Keratinocyte (primary cell): ENCODE data around the gene CCDC194. TPM values are rescaled to one million over a fixed set of nuclear protein-coding genes. Genes with fewer than 3 reads are reported as not detected.

Source experiments
- DNase-seq: peaks from one replicate; pipeline ENCODE4 v3.0.0-alpha.2; 2011; ENCODE audit warnings: low read depth, missing footprints, low spot score
- FAIRE-seq: peaks from 2 replicates; lab custom pipeline; 2011; peaks lifted over from hg19 to GRCh38; lab: Jason Lieb, UNC
- H2AFZ ChIP-seq: 2 replicates; pipeline ENCODE4 v1.6.0; 2012; ENCODE audit warnings: low read length, control low read depth, inconsistent platforms; ENCODE audit not compliant: control insufficient read depth
- H3K27ac ChIP-seq: 2 replicates; pipeline ENCODE4 v1.5.1; 2011; ENCODE audit warnings: low read length; ENCODE audit not compliant: control insufficient read depth, insufficient read depth
- H3K27me3 ChIP-seq: 3 replicates; pipeline ENCODE4 v1.6.0; 2011; ENCODE audit warnings: low read length; ENCODE audit not compliant: control insufficient read depth, insufficient read depth; ENCODE audit errors: extremely low read depth
- H3K36me3 ChIP-seq, 2 experiments: 2 replicates in 1 of 2; 3 replicates in 1 of 2; pipeline ENCODE4 v1.5.1; 2011; ENCODE audit warnings: low read length in 2 of 2, mild to moderate bottlenecking in 1 of 2; ENCODE audit not compliant: control insufficient read depth in 2 of 2, insufficient read depth in 2 of 2; ENCODE audit errors: extremely low read depth in 1 of 2
- H3K4me1 ChIP-seq: 3 replicates; pipeline ENCODE4 v1.5.1; 2011; ENCODE audit warnings: low read length; ENCODE audit not compliant: control insufficient read depth, insufficient read depth; ENCODE audit errors: extremely low read depth
- H3K4me2 ChIP-seq: 3 replicates; pipeline ENCODE4 v1.6.0; 2011; ENCODE audit warnings: low read depth, low read length; ENCODE audit not compliant: control insufficient read depth, insufficient read depth; ENCODE audit errors: extremely low read depth
- H3K4me3 ChIP-seq, 3 experiments: fragments of 200-600 bp in 1 of 3; sonication (generic) in 1 of 3; 2 replicates in 2 of 3; 3 replicates in 1 of 3; pipeline ENCODE4 v1.5.1; 2011 to 2016; ENCODE audit warnings: low read length in 3 of 3, mild to moderate bottlenecking in 3 of 3, control low read depth in 2 of 3, inconsistent platforms in 1 of 3, low read depth in 1 of 3, mixed read lengths in 1 of 3, mixed run types in 1 of 3, moderate library complexity in 1 of 3; ENCODE audit not compliant: control insufficient read depth in 2 of 3, insufficient read depth in 2 of 3; ENCODE audit errors: extremely low read depth in 1 of 3
- H3K79me2 ChIP-seq: 2 replicates; pipeline ENCODE4 v1.6.0; 2012; ENCODE audit warnings: low read length; ENCODE audit not compliant: control insufficient read depth, insufficient read depth
- H3K9ac ChIP-seq: 3 replicates; pipeline ENCODE4 v1.6.0; 2011; ENCODE audit warnings: low read length; ENCODE audit not compliant: control insufficient read depth, insufficient read depth; ENCODE audit errors: extremely low read depth
- H3K9me1 ChIP-seq: 3 replicates; pipeline ENCODE4 v1.6.0; 2011; ENCODE audit warnings: low read length; ENCODE audit not compliant: control insufficient read depth, insufficient read depth; ENCODE audit errors: extremely low read depth
- H3K9me3 ChIP-seq: 2 replicates; pipeline ENCODE4 v1.5.1; 2012; ENCODE audit warnings: low read depth, low read length; ENCODE audit not compliant: control insufficient read depth
- H4K20me1 ChIP-seq: 3 replicates; pipeline ENCODE4 v1.6.0; 2011; ENCODE audit warnings: low read length; ENCODE audit not compliant: control insufficient read depth, insufficient read depth; ENCODE audit errors: extremely low read depth
- EZH2 ChIP-seq: IDR thresholded peaks from one replicate; pipeline ENCODE4 v1.6.1; 2012; ENCODE audit warnings: inconsistent platforms, mild to moderate bottlenecking, low read length, moderate library complexity
- dilution Hi-C: fragments of 300-500 bp; cut with MboI; formaldehyde crosslinking; loops from one replicate; pipeline ENCODE4 v1.7.0; 2020; ENCODE audit warnings: low sequenced_read_pairs; ENCODE audit not compliant: extremely low pct_ligation_motif_present
- polyA plus RNA-seq, 5 experiments: library from polyadenylated mRNA; depleted of rRNA in 3 of 5; stranded (reverse) in 3 of 5; stranded (forward) in 1 of 5; unstranded in 1 of 5; fragments of >200 nt; gene quantifications; 1 replicate in 1 of 5; 2 replicates in 3 of 5; 3 replicates in 1 of 5; pipeline versions ENCODE4 v1.2.1 to v1.2.3, GENCODE V29; 2011 to 2012; ENCODE audit warnings: missing spikeins in 2 of 5, low read depth in 1 of 5, low replicate concordance in 1 of 5
- TF ChIP-seq, protein P1 (sequence below), 3 experiments: IDR thresholded peaks in 1 of 3; conservative IDR thresholded peaks in 1 of 3; optimal IDR thresholded peaks in 1 of 3; 2 replicates in 2 of 3; 3 replicates in 1 of 3; pipeline versions ENCODE3 to v1.5.1; 2011; ENCODE audit warnings: low read length in 3 of 3, mild to moderate bottlenecking in 3 of 3, moderate library complexity in 2 of 3, control low read depth in 1 of 3, inconsistent platforms in 1 of 3; ENCODE audit not compliant: insufficient read depth in 2 of 3; ENCODE audit errors: extremely low read depth in 1 of 3

Gene CCDC194
- polyA plus RNA-seq, 1 donor (not counting 4 experiments of a cell fraction or from before 2014, with no cell fraction given), result not detected

- dilution Hi-C loops, result no loop called here
- no peak for DNase-seq
- Histone ChIP-seq H4K20me1 (no peaks in the 10 kb centered on the region), H3K9me1 (no peaks in the 10 kb centered on the region), H3K79me2 (no peaks in the 10 kb centered on the region), H3K4me2 (no peak overlapping the region), H3K27me3 (peaks cover 3% of the 10 kb centered on the region), H3K36me3 (no peaks in the 10 kb centered on the region), H3K9me3 (no peaks in the 10 kb centered on the region), H2AFZ (no peak overlapping the region), H3K4me1 (no peaks in the 10 kb centered on the region), H3K4me3 (no peak overlapping the region), H3K27ac (no peak overlapping the region), H3K9ac (no peak overlapping the region)
- no peak for FAIRE-seq
- TF ChIP-seq, protein P1, sequence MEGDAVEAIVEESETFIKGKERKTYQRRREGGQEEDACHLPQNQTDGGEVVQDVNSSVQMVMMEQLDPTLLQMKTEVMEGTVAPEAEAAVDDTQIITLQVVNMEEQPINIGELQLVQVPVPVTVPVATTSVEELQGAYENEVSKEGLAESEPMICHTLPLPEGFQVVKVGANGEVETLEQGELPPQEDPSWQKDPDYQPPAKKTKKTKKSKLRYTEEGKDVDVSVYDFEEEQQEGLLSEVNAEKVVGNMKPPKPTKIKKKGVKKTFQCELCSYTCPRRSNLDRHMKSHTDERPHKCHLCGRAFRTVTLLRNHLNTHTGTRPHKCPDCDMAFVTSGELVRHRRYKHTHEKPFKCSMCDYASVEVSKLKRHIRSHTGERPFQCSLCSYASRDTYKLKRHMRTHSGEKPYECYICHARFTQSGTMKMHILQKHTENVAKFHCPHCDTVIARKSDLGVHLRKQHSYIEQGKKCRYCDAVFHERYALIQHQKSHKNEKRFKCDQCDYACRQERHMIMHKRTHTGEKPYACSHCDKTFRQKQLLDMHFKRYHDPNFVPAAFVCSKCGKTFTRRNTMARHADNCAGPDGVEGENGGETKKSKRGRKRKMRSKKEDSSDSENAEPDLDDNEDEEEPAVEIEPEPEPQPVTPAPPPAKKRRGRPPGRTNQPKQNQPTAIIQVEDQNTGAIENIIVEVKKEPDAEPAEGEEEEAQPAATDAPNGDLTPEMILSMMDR (optimal IDR thresholded peaks at IDR 0.05 in 1 of 3, IDR thresholded peaks at IDR 0.05 in 1 of 3, conservative IDR thresholded peaks at IDR 0.05 in 1 of 3; ENCODE audit: extremely low read depth in 1 of 3, insufficient read depth in 2 of 3, low read length in 3 of 3), result no peak
- no peak for TF ChIP-seq EZH2
These were observed 35.7 kb upstream of the CCDC194 start for GRCh38 chr19:17429641-17430113.

DNA sequence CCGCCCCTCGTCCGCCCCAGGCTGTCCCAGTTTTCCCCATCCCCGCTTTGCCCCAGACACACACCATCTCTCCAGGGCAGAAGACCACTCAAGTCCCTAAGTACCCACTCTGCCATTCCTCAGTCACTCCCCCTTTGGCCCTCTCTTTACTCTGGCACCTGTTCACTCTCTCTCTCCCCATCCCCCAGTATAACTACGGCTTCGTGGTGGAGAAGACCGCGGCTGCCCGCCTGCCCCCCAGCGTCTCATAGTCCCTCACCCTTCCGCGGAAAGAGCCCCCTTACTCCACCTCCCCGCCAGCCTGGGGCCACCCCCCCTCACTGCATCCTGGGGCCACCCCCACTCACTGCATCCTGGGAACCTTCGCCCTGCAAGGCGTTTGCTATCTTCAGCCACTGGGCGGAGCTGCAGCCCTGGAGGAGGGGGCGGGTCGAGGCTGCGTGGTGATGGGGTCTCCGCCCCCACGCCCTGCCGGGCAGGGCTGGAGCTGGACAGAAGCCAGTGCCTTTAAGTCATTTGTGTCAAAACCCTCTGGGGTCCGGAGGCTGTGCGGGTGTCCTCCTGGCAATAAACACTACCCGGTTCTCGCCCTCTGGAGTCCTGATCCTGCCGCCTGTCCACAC, 30.9 kb upstream of the CCDC194 start:
- Histone ChIP-seq H3K27ac (no peak overlapping the region), H3K4me1 (peaks cover 3% of the 10 kb centered on the region), H3K4me3 (no peak overlapping the region), H3K9me1 (no peaks in the 10 kb centered on the region), H3K27me3 (peaks cover under 1% of the 10 kb centered on the region), H3K9ac (no peak overlapping the region), H4K20me1 (no peaks in the 10 kb centered on the region), H3K36me3 (peaks cover 0 to 4% of the 10 kb centered on the region in 2 experiments), H3K4me2 (no peak overlapping the region), H3K9me3 (no peaks in the 10 kb centered on the region), H2AFZ (no peak overlapping the region), H3K79me2 (no peaks in the 10 kb centered on the region)
- DNase-seq, result no peak
- TF ChIP-seq EZH2, result no peak
- TF ChIP-seq, protein P1 (optimal IDR thresholded peaks at IDR 0.05 in 1 of 3, IDR thresholded peaks at IDR 0.05 in 1 of 3, conservative IDR thresholded peaks at IDR 0.05 in 1 of 3; ENCODE audit: extremely low read depth in 1 of 3, insufficient read depth in 2 of 3, low read length in 3 of 3), result peak; percentile 20 to 67 (median 67)
- no peak for FAIRE-seq
- dilution Hi-C loops, result no loop called here
